ENCODE results near the gene ZC3H10.
A peak's percentile ranks its signal among the peaks of the same experiment; 100 is the strongest.
"Not testable (repeated sequence)": the region's sequence is repeated elsewhere in the genome, so short reads cannot be mapped to it uniquely, and the experiment has no call there.

The ZC3H10 gene

DNA sequence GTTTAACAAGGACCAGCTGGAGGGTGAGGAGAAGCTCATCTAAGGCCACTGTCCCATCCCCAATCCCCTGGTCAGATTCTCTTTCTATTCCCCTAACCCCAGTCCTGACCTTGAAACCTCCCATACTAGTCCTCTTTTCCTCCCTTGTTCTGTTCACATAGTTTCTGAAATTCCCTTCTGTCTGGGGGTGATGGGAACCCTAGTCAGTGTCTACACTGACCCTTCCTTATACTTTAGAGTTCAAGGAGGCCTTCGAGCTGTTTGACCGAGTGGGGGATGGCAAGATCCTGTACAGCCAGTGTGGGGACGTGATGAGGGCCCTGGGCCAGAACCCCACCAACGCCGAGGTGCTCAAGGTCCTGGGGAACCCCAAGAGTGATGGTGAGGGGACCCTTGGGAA is 36.8 kb downstream of the ZC3H10 start:
- TF ChIP-seq, protein P1, sequence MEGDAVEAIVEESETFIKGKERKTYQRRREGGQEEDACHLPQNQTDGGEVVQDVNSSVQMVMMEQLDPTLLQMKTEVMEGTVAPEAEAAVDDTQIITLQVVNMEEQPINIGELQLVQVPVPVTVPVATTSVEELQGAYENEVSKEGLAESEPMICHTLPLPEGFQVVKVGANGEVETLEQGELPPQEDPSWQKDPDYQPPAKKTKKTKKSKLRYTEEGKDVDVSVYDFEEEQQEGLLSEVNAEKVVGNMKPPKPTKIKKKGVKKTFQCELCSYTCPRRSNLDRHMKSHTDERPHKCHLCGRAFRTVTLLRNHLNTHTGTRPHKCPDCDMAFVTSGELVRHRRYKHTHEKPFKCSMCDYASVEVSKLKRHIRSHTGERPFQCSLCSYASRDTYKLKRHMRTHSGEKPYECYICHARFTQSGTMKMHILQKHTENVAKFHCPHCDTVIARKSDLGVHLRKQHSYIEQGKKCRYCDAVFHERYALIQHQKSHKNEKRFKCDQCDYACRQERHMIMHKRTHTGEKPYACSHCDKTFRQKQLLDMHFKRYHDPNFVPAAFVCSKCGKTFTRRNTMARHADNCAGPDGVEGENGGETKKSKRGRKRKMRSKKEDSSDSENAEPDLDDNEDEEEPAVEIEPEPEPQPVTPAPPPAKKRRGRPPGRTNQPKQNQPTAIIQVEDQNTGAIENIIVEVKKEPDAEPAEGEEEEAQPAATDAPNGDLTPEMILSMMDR (conservative IDR thresholded peaks at IDR 0.05; ENCODE audit: low read length), result no peak
- H3K4me3 ChIP-seq (ENCODE audit: low read length), result no peak overlapping the region
- DNase-seq (ENCODE audit: low read depth), result no peak

DNA sequence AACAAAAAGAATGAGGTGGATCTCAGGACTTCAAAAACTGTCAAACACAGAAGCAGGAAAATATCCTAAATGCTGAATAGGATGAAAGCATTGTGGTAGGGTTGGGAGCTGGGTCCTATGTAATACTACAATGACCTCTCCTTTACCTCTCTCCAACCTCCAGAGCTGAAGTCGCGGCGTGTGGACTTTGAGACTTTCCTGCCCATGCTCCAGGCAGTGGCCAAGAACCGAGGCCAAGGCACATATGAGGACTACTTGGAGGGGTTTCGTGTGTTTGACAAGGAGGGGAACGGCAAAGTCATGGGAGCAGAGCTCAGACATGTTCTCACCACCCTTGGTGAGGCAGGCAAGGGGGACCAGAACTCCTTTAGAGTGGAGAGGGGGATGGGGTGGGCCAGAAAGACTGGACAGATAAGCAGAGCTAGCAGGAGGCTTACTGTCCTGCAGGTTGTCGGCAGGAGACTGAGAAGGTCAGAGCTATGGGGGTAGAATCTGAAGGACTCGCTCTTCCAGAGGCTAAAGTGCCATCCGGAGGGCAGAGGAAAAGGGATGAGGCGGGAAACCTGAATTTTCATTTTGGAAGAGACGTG is 37.3 kb downstream of the ZC3H10 start:
- DNase-seq (ENCODE audit: low read depth), result no peak
- TF ChIP-seq, protein P1 (conservative IDR thresholded peaks at IDR 0.05; ENCODE audit: low read length), result no peak
- no peak overlapping the region for H3K4me3 ChIP-seq (ENCODE audit: low read length)

DNA sequence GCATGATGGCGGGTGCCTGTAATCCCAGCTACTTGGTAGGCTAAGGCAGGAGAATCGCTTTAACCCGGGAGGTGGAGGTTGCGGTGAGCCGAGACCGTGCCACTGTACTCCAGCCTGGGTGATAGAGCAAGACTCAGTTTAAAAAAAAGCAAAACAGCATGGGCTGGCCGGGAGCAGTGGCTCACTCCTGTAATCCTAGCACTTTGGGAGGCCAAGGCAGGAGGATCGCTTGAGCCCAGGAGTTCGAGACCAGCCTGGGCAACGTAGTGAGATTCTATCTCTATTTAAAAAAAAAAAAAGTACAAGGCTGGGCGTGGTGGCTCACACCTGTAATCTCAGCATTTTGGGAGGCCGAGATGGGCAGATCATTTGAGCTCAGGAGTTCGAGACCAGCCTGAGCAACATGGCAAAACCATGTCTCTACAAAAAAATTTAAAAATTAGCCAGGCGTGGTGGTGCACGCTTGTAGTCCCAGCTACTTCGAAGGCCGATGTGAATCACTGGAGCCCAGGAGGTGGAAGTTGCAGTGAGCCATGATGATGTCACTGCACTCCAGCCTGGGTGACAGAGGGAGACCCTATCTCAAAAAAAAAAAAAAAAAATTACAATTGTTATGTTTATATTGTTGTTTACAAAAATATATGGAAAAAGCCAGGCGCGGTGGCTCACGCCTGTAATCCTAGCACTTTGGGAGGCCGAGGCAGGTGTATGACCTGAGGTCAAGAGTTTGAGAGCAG is 38.6 kb downstream of the ZC3H10 start:
- peak overlapping the region; percentile 100 for H3K4me3 ChIP-seq (ENCODE audit: low read length)
- DNase-seq (ENCODE audit: low read depth), result not testable (repeated sequence)

DNA sequence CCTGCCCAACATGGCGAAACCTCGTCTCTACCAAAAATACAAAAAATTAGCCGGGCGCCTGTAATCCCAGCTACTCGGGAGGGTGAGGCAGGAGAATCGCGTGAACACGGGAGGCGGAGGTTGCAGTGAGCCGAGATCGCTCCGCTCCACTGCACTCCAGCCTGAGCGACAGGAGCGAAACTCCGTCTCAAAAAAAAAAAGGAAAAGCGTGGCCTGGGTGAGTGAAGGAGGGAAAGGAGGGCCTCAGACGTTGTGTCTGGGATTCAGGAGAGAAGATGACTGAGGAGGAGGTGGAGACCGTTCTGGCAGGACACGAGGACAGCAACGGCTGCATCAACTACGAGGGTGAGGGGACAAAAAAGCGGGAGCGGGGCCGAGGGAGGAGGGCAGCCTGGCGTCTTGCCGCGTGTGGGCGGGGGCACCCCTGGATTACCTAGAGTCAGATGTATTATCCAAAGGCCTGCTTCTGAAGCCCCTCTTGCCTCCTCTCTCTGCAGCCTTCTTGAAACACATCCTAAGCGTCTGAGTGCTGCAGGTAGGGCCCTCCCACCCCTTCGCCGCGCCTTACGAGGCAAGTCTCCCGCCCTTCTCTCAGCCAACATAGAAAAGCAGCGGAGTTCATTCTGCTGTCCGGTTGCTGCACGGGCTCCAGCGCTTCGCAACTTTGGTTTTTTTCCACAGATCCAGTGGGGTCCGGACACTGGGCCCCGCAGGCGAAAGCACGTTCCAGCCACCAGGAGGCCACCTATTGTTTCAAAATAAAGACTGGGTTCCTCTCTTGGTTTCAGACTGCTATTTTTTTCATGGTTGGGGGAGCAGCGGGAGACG is 39.3 kb downstream of the ZC3H10 start:
- TF ChIP-seq, protein P1 (conservative IDR thresholded peaks at IDR 0.05; ENCODE audit: low read length), result peak; percentile 71
- H3K4me3 ChIP-seq (ENCODE audit: low read length), result peak overlapping the region; percentile 100
- peak; percentile 86 for DNase-seq (ENCODE audit: low read depth)

DNA sequence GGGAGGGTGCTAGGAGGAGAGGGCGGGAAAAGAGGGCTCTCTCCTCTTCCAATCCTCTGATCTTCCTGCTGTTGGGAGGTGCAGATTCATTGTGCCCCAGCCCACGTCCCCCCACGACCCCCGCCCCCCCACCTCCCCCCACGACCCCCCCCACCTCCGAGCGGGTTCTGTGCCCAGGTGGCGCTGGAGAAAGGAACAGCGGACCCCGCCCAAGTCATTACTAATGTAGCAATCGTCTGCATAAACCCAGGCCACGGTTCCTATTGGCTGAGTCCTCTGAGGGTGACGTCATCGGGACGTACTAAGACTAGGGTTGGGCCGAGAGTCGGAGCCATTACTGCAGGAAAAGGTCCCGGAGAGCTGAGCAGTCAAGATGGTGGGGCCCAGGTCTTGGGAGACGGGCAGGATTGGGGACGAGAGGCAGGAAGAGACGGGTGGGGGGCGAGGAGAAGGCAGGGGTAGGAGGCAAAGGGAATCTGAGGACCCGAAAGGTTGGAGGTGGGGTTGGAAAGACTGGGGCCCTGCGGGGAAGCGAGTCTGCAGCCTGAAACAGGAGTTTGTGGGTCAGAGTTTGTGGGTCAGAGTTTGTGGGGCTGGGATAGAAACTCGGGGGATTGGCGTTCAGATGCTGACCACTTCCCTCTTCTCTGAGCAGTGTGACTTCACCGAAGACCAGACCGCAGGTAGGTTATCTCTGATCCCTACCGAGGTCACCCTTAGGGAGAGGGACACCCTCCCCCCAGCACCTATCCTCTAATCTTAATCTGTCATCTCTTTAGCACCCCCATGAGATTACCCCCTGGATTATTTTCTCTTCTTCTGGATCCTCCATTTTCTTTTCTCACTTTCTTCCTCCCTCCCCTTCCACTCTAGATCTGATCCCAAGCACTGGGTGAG is 40.2 kb downstream of the ZC3H10 start, which contains the start of gene MYL6:
TSS of gene MYL6 (plus strand) at position 331 of the 897 bp plus-strand sequence. CDS start at position 374, 43 bp downstream.
- TF ChIP-seq, protein P1 (conservative IDR thresholded peaks at IDR 0.05; ENCODE audit: low read length), result no peak
- peak within 1 kb of the TSS; percentile 100 for H3K4me3 ChIP-seq (ENCODE audit: low read length)
- DNase-seq (ENCODE audit: low read depth), result peak; percentile 98

DNA sequence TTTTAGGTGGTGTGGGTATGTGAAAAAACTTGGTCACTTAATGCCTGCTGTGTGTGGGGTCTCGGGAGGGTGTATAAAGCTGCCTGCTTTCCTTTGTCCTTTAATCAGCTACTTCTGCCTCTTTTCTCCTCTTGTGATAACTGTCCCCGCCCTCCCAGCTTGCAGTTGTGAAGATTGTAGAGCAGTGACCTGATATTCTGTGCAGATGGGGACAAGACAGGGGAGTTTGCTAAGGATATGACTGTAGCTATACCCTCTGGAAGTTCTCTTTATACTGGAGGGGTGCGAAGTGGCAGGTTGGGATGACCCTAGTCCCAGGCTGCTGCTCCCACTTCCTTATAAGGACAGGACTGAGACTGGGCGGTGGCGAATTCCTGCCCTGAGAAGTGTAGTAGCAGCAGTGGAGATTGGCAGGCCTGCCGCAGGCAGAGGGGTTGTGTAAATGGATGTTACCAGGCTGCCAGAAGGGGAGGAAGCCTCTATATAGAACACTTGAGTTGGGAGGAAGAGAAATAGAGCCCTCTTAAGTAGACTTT is 40.9 kb downstream of the ZC3H10 start:
- peak; percentile 78 for DNase-seq (ENCODE audit: low read depth)
- peak overlapping the region; percentile 100 for H3K4me3 ChIP-seq (ENCODE audit: low read length)
- TF ChIP-seq, protein P1 (conservative IDR thresholded peaks at IDR 0.05; ENCODE audit: low read length), result no peak

Measured in AG10803 (cell line).